Measurements from ENCODE around the gene CDC123.
"Not testable (repeated sequence)": the region's sequence is repeated elsewhere in the genome, so short reads cannot be mapped to it uniquely, and the experiment has no call there.

Gene CDC123

GRCh38 chr10:12225444-12225843, 29.5 kb downstream of the CDC123 start:
- no peak overlapping the region for H3K4me3 ChIP-seq
- TF ChIP-seq Cebpa-rat (IDR thresholded peaks at IDR 0.05) = no peak
- peaks cover 25% of the 10 kb centered on the region; the same call in 1 of the 2 replicates for H4K20me1 ChIP-seq
- H3K9ac ChIP-seq = no peak overlapping the region
- no peaks in the 10 kb centered on the region for H3K27me3 ChIP-seq
- H3K36me3 ChIP-seq = peaks cover 98% of the 10 kb centered on the region
- H3K27ac ChIP-seq = no peak overlapping the region
- H3K9me3 ChIP-seq = peaks cover 45% of the 10 kb centered on the region
- no peak overlapping the region for H3K4me2 ChIP-seq
- H3K4me1 ChIP-seq = no peaks in the 10 kb centered on the region

- peaks cover 40% of the 10 kb centered on the region for H3K9me3 ChIP-seq
- H3K27ac ChIP-seq, H3K4me2 ChIP-seq, H3K27me3 ChIP-seq, H3K9ac ChIP-seq, H3K4me3 ChIP-seq, H3K4me1 ChIP-seq: not testable (repeated sequence)
- peaks cover 31% of the 10 kb centered on the region; the same call in 1 of the 2 replicates for H4K20me1 ChIP-seq
- peaks cover 98% of the 10 kb centered on the region for H3K36me3 ChIP-seq
Measured at GRCh38 chr10:12226438-12226837, 30.4 kb downstream of the CDC123 start.

DNA sequence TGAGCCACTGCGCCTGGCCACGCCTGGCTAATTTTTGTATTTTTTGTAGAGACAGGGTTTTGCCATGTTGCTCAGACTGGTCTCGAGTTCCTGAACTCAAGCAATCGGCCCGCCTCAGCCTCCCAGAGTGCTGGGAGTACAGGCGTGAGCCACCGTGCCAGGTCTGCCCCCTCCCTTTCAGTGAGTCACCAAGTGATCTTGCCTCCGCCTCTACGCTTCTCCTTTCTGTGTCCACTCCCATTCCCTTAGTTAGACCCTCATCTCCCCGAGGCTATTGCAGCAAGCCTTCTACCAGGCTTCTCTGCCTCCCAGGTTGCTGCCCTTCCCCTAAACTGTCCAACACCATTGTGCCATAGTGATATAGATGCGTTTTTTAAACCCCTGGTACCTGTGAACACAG, 32.9 kb downstream of the CDC123 start:
- Histone ChIP-seq H3K36me3 (peaks cover 93% of the 10 kb centered on the region), H3K4me2 (no peak overlapping the region)
- no peak for TF ChIP-seq Cebpa-rat (IDR thresholded peaks at IDR 0.05)

DNA sequence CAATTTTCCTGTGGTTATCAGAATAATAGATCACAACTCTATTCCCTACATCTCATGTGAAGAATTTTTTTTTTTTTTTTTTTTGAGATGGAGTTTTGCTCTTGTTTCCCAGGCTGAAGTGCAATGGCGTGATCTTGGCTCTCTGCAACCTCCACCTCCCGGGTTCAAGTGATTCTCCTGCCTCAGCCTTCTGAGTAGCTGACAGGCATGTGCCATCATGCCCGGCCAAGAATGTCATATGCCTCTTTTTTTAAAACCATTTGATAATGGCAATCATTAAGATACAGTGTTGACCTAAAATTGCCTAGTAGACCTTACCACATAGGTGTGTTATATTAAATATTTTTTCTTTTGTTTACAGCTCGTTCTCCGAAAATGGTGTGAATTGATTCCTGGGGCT, 38.7 kb downstream of the CDC123 start:
- H4K20me1 ChIP-seq = peaks cover 24% of the 10 kb centered on the region; the same call in 1 of the 2 replicates
- not testable (repeated sequence) for H3K4me1 ChIP-seq, H3K27me3 ChIP-seq, H3K9me3 ChIP-seq, H3K9ac ChIP-seq, H3K4me3 ChIP-seq, H3K4me2 ChIP-seq, H3K27ac ChIP-seq
- peaks cover 95% of the 10 kb centered on the region for H3K36me3 ChIP-seq

More for the DNA sequence above, 32.9 kb downstream of the CDC123 start:
- Histone ChIP-seq H3K9me3 (peaks cover 26% of the 10 kb centered on the region), H3K4me1 (no peaks in the 10 kb centered on the region), H3K4me3 (no peak overlapping the region), H3K9ac (no peak overlapping the region), H4K20me1 (peaks cover 33% of the 10 kb centered on the region; the same call in 1 of the 2 replicates), H3K27ac (no peak overlapping the region), H3K27me3 (no peaks in the 10 kb centered on the region)

DNA sequence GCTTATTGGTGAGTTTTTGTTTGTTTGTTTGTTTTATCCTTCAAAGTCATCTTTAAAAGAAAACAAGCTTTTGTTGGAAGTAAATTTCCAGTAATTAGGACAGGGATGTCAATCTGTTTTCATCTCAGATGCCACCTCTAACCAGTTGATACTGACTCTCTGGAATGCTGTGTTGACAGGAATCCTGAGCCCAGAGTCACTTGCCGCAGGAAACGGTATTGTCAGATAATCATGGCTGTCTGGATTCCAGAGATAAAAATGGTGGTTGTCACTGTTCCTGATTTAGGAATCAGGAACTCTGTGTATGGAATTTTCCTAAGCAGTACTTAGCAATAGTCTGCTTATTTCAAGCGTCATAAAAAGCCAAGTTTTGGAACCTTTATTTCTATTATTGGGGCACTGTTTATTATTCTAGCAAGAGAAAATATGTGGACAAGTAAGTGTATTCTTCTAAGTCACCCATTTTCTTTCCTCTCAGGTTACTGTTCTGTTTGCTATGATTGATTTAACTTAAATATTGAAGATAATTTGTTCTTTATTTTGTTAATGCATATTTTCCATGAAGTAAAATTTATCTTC, 39.2 kb downstream of the CDC123 start:
- TF ChIP-seq Cebpa-rat (IDR thresholded peaks at IDR 0.05) = no peak
- H3K4me2 ChIP-seq = no peak overlapping the region
- H3K4me3 ChIP-seq = no peak overlapping the region
- H3K27me3 ChIP-seq = no peaks in the 10 kb centered on the region
- H4K20me1 ChIP-seq = peaks cover 20% of the 10 kb centered on the region; the same call in 1 of the 2 replicates
- no peaks in the 10 kb centered on the region for H3K9me3 ChIP-seq
- no peaks in the 10 kb centered on the region for H3K4me1 ChIP-seq
- peaks cover 94% of the 10 kb centered on the region for H3K36me3 ChIP-seq
- H3K9ac ChIP-seq = no peak overlapping the region
- H3K27ac ChIP-seq = no peak overlapping the region

DNA sequence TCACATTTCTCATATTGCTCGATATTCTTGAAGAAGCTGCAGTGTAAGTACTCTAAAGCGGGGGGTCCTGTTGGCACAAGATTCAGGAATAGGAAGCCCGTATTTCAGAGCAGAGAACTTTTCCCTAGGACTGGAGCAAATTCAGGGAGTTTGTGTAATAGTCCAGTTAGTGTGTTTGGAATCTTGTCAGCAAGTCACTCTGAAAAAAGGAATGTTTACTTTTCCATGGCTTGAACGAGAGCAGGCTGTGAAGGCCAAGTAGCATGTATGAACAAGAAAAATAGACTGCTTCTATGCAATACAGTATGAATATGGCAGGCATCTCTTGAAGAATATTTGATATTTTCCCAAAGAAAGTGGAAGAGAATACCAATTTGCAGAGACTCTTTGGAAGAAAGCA, 39.8 kb downstream of the CDC123 start:
- H4K20me1 ChIP-seq = peaks cover 20% of the 10 kb centered on the region; the same call in 1 of the 2 replicates
- H3K36me3 ChIP-seq = peaks cover 94% of the 10 kb centered on the region
- no peaks in the 10 kb centered on the region for H3K4me1 ChIP-seq
- no peak for TF ChIP-seq Cebpa-rat (IDR thresholded peaks at IDR 0.05)
- H3K27me3 ChIP-seq = no peaks in the 10 kb centered on the region
- no peak overlapping the region for H3K4me3 ChIP-seq
- H3K4me2 ChIP-seq = no peak overlapping the region
- no peaks in the 10 kb centered on the region for H3K9me3 ChIP-seq
- H3K9ac ChIP-seq = no peak overlapping the region
- H3K27ac ChIP-seq = no peak overlapping the region

- no peak overlapping the region for H3K4me2 ChIP-seq
- H3K27ac ChIP-seq = no peak overlapping the region
Measured at GRCh38 chr10:12237265-12238220, 41.6 kb downstream of the CDC123 start.

GRCh38 chr10:12238821-12239220, 42.8 kb downstream of the CDC123 start:
- peaks cover 38% of the 10 kb centered on the region for H4K20me1 ChIP-seq
- no peaks in the 10 kb centered on the region for H3K9me3 ChIP-seq
- no peak overlapping the region for H3K27ac ChIP-seq
- TF ChIP-seq Cebpa-rat (IDR thresholded peaks at IDR 0.05) = no peak
- H3K36me3 ChIP-seq = peaks cover 92% of the 10 kb centered on the region
- H3K4me2 ChIP-seq = no peak overlapping the region
- no peaks in the 10 kb centered on the region for H3K27me3 ChIP-seq
- no peak overlapping the region for H3K4me3 ChIP-seq
- no peak overlapping the region for H3K9ac ChIP-seq
- H3K4me1 ChIP-seq = peaks cover 22% of the 10 kb centered on the region

More at GRCh38 chr10:12237265-12238220, 41.6 kb downstream of the CDC123 start:
- peaks cover 31% of the 10 kb centered on the region for H4K20me1 ChIP-seq
- H3K9me3 ChIP-seq = no peaks in the 10 kb centered on the region
- peaks cover 94% of the 10 kb centered on the region for H3K36me3 ChIP-seq
- no peak overlapping the region for H3K4me3 ChIP-seq
- H3K4me1 ChIP-seq = peaks cover 9% of the 10 kb centered on the region
- H3K9ac ChIP-seq = no peak overlapping the region
- no peaks in the 10 kb centered on the region for H3K27me3 ChIP-seq
- no peak for TF ChIP-seq Cebpa-rat (IDR thresholded peaks at IDR 0.05)

DNA sequence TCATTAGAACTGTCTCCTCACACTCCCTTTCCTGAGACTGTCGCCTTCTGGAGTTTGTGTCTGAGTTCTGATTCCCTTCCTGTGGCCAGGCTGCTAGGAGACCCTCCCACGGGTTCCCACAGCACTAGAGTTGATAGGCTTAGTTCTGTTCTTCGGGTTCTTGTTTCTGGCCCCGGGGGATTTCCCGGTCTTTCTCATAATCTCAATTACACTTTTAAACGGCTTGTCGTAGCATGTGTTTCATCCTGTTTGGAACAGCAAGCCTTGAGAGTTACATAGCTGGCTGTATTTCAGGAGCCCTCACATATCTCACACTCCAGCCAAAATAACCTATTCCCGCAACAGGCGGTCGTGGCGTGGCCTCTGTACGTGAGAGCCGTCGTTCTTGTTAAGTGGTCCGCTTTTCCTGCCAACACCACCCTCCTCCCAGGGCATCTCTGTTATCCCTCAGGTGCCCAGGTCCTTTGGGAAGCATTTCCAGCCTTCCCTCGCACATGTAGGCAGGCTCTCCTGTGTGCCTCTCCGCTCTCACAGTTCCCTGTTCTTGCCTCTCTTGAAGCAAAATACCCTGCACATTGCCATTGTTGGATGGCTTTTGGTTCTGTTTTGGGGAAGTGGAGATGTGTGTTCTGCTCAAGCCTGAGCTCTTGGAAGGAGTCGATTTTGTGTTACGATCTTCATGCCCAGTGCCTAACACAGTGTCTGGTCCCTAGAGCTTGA, 46.0 kb downstream of the CDC123 start:
- Histone ChIP-seq H3K4me1 (peaks cover 27% of the 10 kb centered on the region), H3K36me3 (peaks cover 92% of the 10 kb centered on the region), H3K9ac (no peak overlapping the region), H3K27ac (no peak overlapping the region), H3K9me3 (no peaks in the 10 kb centered on the region), H3K4me2 (no peak overlapping the region), H4K20me1 (peaks cover 43% of the 10 kb centered on the region), H3K27me3 (no peaks in the 10 kb centered on the region), H3K4me3 (no peak overlapping the region)
- TF ChIP-seq Cebpa-rat (IDR thresholded peaks at IDR 0.05) = no peak

Data from BLaER1 (cell line).